SK-N-MC (cell line): Measurements from ENCODE around the gene GRID2.

Experiments
- EZH2 ChIP-seq: fragments of 200-600 bp; sonication (generic); IDR thresholded peaks from one replicate; pipeline ENCODE4 v1.6.1; 2017; ENCODE audit warnings: antibody characterized with exemption
- FOXP2 ChIP-seq: optimal IDR thresholded peaks from 2 replicates; pipeline ENCODE3; 2011; ENCODE audit warnings: mild to moderate bottlenecking, moderate library complexity; ENCODE audit not compliant: insufficient read depth; ENCODE audit errors: extremely low read length, control extremely low read depth
- POLR2AphosphoS5 ChIP-seq: IDR thresholded peaks from 2 replicates; pipeline ENCODE4 v1.6.1; 2012; ENCODE audit warnings: mild to moderate bottlenecking, low read depth, low read length, borderline replicate concordance

DNA sequence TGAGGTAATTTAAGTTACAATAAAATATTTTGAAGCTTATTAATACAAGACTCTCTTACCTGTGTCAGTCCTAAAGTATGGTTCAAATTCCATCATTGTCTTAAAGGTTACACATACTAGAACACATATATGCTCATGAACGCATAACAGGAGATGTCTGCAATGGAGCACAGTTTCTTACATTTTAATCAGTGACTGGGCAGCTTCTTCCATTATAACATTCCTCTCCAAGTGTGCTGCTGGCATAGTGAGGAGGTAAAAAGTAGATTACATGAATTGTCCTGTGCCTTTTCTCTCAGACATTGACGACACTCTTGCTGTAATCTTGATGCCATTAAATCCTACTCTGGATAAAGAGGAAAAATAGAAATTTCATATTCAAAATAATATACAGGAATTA lies 40.8 kb upstream of the GRID2 start:
- TF ChIP-seq EZH2 (no peak), POLR2AphosphoS5 (no peak), FOXP2 (no peak)
